HG03354 (cell line): ENCODE data around the gene C1QTNF6.

Experiments
- ATAC-seq: cut with Tn5 transposase; IDR thresholded peaks from one replicate; pipeline ENCODE4 v1.9.1; 2021; ENCODE audit warnings: mild to moderate bottlenecking; ENCODE audit not compliant: unreplicated experiment, poor library complexity, severe bottlenecking

C1QTNF6 gene

GRCh38 chr22:37167981-37168647, 19.9 kb downstream of the C1QTNF6 start:
- no peak for ATAC-seq

GRCh38 chr22:37167176-37167980, 20.7 kb downstream of the C1QTNF6 start:
- no peak for ATAC-seq

GRCh38 chr22:37166675-37167066, 21.4 kb downstream of the C1QTNF6 start:
- no peak for ATAC-seq

- ATAC-seq, result no peak
Observed at GRCh38 chr22:37165940-37166674, 21.9 kb downstream of the C1QTNF6 start.

- no peak for ATAC-seq
Observed at GRCh38 chr22:37165066-37165465, 23.0 kb downstream of the C1QTNF6 start.

GRCh38 chr22:37164505-37164887, 23.6 kb downstream of the C1QTNF6 start:
- ATAC-seq, result no peak

- peak; percentile 33 for ATAC-seq
Observed at GRCh38 chr22:37163575-37164504, 24.2 kb downstream of the C1QTNF6 start.

GRCh38 chr22:37163096-37163489, 25.0 kb downstream of the C1QTNF6 start:
- ATAC-seq, result no peak

GRCh38 chr22:37162221-37163095, 25.6 kb downstream of the C1QTNF6 start:
- peak; percentile 56 for ATAC-seq

GRCh38 chr22:37161443-37161842, 26.6 kb downstream of the C1QTNF6 start:
- ATAC-seq, result no peak

GRCh38 chr22:37160027-37160426, 28.0 kb downstream of the C1QTNF6 start:
- ATAC-seq, result no peak

GRCh38 chr22:37158963-37159290, 29.1 kb downstream of the C1QTNF6 start:
- no peak for ATAC-seq

GRCh38 chr22:37157516-37158285, 30.3 kb downstream of the C1QTNF6 start:
- no peak for ATAC-seq

- no peak for ATAC-seq
Observed at GRCh38 chr22:37156686-37157435, 31.2 kb downstream of the C1QTNF6 start.

GRCh38 chr22:37155971-37156370, 32.1 kb downstream of the C1QTNF6 start:
- ATAC-seq, result no peak

GRCh38 chr22:37154925-37155712, 32.9 kb downstream of the C1QTNF6 start:
- peak; percentile 48 for ATAC-seq

GRCh38 chr22:37153901-37154300, 34.1 kb downstream of the C1QTNF6 start:
- no peak for ATAC-seq
